MG63 (cell line): ENCODE results near the gene PPP2R2C. TPM values are rescaled to one million over a fixed set of nuclear protein-coding genes. Genes with fewer than 3 reads are reported as not detected.
A peak's percentile ranks its signal among the peaks of the same experiment; 100 is the strongest.

Source experiments
- DNase-seq: peaks from one replicate; pipeline ENCODE4 v3.0.0-alpha.2; 2020
- H3K27me3 ChIP-seq: fragments of 250-450 bp; sonication (Bioruptor Pico); 2 replicates; pipeline ENCODE4 v1.5.1; 2020; ENCODE audit warnings: mild to moderate bottlenecking, moderate library complexity
- H3K36me3 ChIP-seq: fragments of 250-450 bp; sonication (Bioruptor Pico); 2 replicates; pipeline ENCODE4 v1.5.1; 2020; ENCODE audit warnings: mild to moderate bottlenecking, moderate library complexity
- H3K4me3 ChIP-seq: fragments of 250-450 bp; sonication (Bioruptor Pico); 2 replicates; pipeline ENCODE4 v1.5.1; 2020; ENCODE audit warnings: mild to moderate bottlenecking, moderate library complexity
- H3K9me3 ChIP-seq: fragments of 250-450 bp; sonication (Bioruptor Pico); 2 replicates; pipeline ENCODE4 v1.5.1; 2020; ENCODE audit warnings: mild to moderate bottlenecking, moderate library complexity
- total RNA-seq: library from RNA; depleted of rRNA; stranded (reverse); fragments of >200 nt; shearing (Covaris generic); gene quantifications from 2 replicates; pipeline ENCODE4 v1.2.3, GENCODE V29; 2014; ENCODE audit warnings: low replicate concordance

Gene PPP2R2C
- total RNA-seq, 1 experiment from 2014 or later: 3.3 TPM

DNA sequence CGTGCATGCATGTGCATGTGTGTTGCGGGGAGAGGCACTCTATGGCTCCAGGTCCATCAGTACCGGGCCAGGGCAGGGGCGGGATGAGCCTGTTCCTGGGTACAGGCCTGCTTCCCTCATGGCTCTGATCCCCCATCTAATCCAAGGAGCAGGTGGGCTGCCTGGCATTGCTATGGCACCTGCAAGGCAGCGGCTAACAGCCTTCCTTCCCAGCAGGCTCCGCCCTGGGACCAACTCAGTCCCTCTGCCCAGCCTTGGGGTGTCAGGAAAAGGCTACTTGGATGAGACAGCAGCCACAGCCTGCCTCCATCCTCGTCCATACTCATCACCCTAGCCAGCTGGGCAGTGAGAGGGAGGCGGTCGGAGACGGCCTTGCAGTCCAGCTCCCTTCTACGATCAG lies 46.5 kb downstream of the PPP2R2C start:
- no peak for DNase-seq
- Histone ChIP-seq H3K4me3 (no peak overlapping the region), H3K9me3 (no peaks in the 10 kb centered on the region), H3K27me3 (no peaks in the 10 kb centered on the region), H3K36me3 (no peaks in the 10 kb centered on the region)

DNA sequence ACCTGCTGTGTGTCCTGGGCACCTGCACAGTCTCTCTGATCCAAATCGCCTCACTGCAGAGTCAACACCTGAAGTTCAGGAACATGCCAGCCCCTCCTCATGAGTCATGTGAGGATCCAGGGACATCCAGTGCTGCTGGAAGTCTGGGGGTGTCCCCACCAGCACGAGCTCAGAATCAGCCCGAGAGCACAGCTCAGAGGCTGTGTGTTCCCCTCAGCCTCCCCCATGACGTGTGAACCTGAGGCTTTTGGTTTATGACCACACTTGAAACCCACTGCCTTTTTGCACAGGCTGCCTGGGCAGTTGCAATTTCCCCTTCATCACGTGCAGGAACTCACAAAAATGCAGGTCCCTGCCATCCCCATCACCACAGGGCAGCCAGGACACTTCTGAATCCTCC lies 47.1 kb downstream of the PPP2R2C start:
- Histone ChIP-seq H3K4me3 (no peak overlapping the region), H3K36me3 (no peaks in the 10 kb centered on the region), H3K27me3 (no peaks in the 10 kb centered on the region), H3K9me3 (no peaks in the 10 kb centered on the region)
- DNase-seq: no peak

DNA sequence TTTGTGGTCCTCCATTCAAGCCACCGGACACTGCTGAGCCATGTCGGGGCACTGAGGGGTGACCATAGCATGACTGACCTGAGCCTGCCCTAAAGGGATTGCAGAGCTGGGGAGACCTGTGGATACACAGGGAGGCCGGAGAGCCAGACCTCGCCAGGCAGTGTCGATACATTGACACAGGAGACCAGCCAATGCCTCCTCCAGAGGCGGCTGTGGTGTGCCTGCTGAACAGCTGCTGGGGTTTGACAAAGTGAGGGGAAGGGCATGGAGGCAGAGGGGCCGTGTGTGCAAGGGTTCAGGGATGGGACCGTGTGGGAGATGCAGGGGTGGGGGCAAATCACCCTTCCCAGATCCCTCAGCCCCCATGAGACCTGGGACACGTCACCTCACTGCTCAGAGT lies 48.0 kb downstream of the PPP2R2C start:
- no peak overlapping the region for H3K4me3 ChIP-seq
- no peaks in the 10 kb centered on the region for H3K36me3 ChIP-seq
- no peak for DNase-seq
- H3K27me3 ChIP-seq: no peaks in the 10 kb centered on the region
- no peaks in the 10 kb centered on the region for H3K9me3 ChIP-seq

- Histone ChIP-seq H3K4me3 (no peak overlapping the region), H3K36me3 (no peaks in the 10 kb centered on the region), H3K27me3 (no peaks in the 10 kb centered on the region), H3K9me3 (no peaks in the 10 kb centered on the region)
- no peak for DNase-seq
Measured at GRCh38 chr4:6423575-6423974, 48.8 kb downstream of the PPP2R2C start.

DNA sequence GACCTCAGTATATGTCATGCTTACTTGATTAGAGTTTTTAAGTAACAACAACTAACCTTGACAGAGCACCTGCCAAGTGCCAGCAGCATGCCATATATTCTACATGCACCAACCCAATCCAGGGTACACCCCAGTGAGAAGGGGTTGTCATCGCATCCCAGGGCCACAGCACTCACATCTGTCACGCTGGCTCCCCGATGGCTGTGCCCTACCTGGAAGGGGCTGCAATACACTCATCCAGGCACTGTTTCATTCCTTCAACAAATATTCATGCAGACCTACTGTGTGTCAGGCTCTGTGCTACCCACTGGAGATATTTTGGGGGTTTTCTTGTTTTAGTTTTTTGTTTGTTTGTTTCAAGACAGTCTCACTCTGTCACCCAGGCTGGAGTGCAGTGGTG lies 49.5 kb downstream of the PPP2R2C start:
- no peaks in the 10 kb centered on the region for H3K36me3 ChIP-seq
- H3K27me3 ChIP-seq: no peaks in the 10 kb centered on the region
- H3K4me3 ChIP-seq: no peak overlapping the region
- DNase-seq: no peak
- no peaks in the 10 kb centered on the region for H3K9me3 ChIP-seq

- Histone ChIP-seq H3K4me3 (no peak overlapping the region), H3K36me3 (no peaks in the 10 kb centered on the region), H3K27me3 (no peaks in the 10 kb centered on the region), H3K9me3 (no peaks in the 10 kb centered on the region)
- no peak for DNase-seq
Measured at GRCh38 chr4:6422105-6422504, 50.3 kb downstream of the PPP2R2C start.

- no peak for DNase-seq
- Histone ChIP-seq H3K4me3 (no peak overlapping the region), H3K27me3 (no peaks in the 10 kb centered on the region), H3K36me3 (no peaks in the 10 kb centered on the region), H3K9me3 (no peaks in the 10 kb centered on the region)
Measured at GRCh38 chr4:6421397-6421796, 51.0 kb downstream of the PPP2R2C start.

DNA sequence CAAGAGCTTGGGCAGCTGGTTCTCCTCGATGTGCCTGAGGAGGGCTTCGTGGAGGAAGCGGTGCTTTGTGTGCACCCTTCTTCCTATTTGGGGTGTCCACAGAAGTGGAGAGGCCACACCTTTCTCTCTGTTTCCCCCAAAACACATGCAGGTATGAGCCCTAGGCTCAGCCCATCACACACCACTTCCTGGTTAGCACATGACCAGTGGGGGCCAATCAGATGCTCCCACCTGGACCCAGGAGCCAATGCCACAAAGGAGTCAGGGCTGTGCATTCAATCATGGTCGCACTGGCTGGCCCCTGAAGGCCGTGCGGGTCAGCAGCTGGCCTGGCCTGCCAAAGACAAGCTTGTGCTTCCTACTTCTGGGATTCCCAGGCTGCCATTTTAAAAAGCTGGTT lies 51.4 kb downstream of the PPP2R2C start:
- H3K4me3 ChIP-seq: no peak overlapping the region
- DNase-seq: no peak
- H3K27me3 ChIP-seq: no peaks in the 10 kb centered on the region
- H3K36me3 ChIP-seq: no peaks in the 10 kb centered on the region
- no peaks in the 10 kb centered on the region for H3K9me3 ChIP-seq

- Histone ChIP-seq H3K27me3 (no peaks in the 10 kb centered on the region), H3K9me3 (no peaks in the 10 kb centered on the region), H3K4me3 (no peak overlapping the region), H3K36me3 (no peaks in the 10 kb centered on the region)
- no peak for DNase-seq
Measured at GRCh38 chr4:6420036-6420435, 52.4 kb downstream of the PPP2R2C start.

DNA sequence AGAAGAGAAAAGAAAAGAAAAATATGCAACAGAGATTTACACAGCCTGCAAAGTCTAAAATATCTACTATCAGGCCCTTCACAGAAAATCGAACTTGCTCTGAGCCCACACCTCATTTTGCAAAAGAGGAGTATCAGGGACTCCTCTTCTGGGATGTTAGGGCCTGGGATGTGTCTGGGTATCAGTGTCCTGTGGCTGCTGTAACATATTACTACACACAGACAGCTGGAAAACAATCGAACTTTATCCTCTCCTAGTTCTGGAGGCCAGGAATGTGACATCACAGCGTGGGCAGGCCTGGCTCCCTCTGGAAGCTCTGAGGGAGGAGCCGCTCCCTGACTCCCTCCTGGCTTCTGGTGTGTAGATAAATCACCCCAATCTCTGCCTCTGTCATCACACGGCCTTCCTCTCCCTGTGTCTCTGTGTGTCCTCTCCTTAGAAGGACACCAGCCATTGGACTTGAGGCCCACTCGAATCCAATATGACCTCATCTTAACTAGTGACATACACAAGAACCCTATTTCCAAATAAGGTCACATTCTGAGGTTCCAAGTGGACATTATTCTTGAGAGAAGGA lies 52.9 kb downstream of the PPP2R2C start:
- no peaks in the 10 kb centered on the region for H3K36me3 ChIP-seq
- DNase-seq: peak; percentile 10
- no peaks in the 10 kb centered on the region for H3K27me3 ChIP-seq
- H3K9me3 ChIP-seq: no peaks in the 10 kb centered on the region
- no peak overlapping the region for H3K4me3 ChIP-seq

- Histone ChIP-seq H3K9me3 (no peaks in the 10 kb centered on the region), H3K27me3 (no peaks in the 10 kb centered on the region), H3K36me3 (no peaks in the 10 kb centered on the region), H3K4me3 (no peak overlapping the region)
- DNase-seq: no peak
Measured at GRCh38 chr4:6418193-6418755, 54.1 kb downstream of the PPP2R2C start.

- Histone ChIP-seq H3K36me3 (no peaks in the 10 kb centered on the region), H3K4me3 (no peak overlapping the region), H3K9me3 (no peaks in the 10 kb centered on the region), H3K27me3 (no peaks in the 10 kb centered on the region)
- DNase-seq: no peak
Measured at GRCh38 chr4:6417516-6418050, 54.8 kb downstream of the PPP2R2C start.

GRCh38 chr4:6416518-6417286 lies 55.7 kb downstream of the PPP2R2C start:
- DNase-seq: peak; percentile 32
- no peaks in the 10 kb centered on the region for H3K9me3 ChIP-seq
- H3K4me3 ChIP-seq: no peak overlapping the region
- H3K27me3 ChIP-seq: no peaks in the 10 kb centered on the region
- no peaks in the 10 kb centered on the region for H3K36me3 ChIP-seq

DNA sequence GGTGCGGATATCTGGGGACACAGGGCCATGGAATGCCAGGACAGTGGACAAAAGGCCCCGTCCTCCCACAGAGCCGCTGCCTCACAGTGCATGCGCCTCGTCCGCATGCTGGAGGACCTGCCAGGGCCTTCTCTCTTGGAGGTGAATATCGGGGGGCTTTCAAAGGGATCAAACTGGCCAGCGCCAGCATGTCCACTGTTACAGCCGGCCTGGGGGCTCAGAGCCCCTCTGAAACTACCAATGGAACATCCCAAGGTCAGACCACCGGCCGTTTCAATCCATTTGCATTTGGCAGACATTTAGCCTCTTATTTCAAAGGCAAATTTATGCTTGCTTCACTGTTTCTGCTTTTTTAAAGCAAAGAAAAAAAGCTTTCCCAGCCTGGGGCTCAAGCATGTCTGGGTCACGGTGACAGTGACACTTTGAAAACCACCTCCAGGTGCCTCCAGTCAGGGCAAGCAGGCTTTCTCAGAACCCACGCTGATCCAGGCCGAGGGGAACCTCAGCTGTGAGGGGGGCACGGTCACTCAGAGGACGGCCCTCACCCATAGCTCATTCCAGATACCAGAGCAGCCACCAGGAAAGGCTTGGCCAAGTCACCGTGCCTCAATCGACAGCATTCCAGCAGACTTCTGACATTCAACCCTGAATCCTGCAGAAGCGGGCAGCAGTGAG lies 57.2 kb downstream of the PPP2R2C start:
- Histone ChIP-seq H3K4me3 (no peak overlapping the region), H3K27me3 (no peaks in the 10 kb centered on the region), H3K9me3 (no peaks in the 10 kb centered on the region), H3K36me3 (no peaks in the 10 kb centered on the region)
- DNase-seq: no peak

- H3K9me3 ChIP-seq: no peaks in the 10 kb centered on the region
- no peak for DNase-seq
- H3K36me3 ChIP-seq: no peaks in the 10 kb centered on the region
- H3K27me3 ChIP-seq: no peaks in the 10 kb centered on the region
- H3K4me3 ChIP-seq: no peak overlapping the region
Measured at GRCh38 chr4:6414578-6414977, 57.8 kb downstream of the PPP2R2C start.

GRCh38 chr4:6410664-6411063 lies 61.8 kb downstream of the PPP2R2C start:
- no peaks in the 10 kb centered on the region for H3K9me3 ChIP-seq
- H3K36me3 ChIP-seq: no peaks in the 10 kb centered on the region
- no peak overlapping the region for H3K4me3 ChIP-seq
- H3K27me3 ChIP-seq: no peaks in the 10 kb centered on the region
- DNase-seq: no peak

DNA sequence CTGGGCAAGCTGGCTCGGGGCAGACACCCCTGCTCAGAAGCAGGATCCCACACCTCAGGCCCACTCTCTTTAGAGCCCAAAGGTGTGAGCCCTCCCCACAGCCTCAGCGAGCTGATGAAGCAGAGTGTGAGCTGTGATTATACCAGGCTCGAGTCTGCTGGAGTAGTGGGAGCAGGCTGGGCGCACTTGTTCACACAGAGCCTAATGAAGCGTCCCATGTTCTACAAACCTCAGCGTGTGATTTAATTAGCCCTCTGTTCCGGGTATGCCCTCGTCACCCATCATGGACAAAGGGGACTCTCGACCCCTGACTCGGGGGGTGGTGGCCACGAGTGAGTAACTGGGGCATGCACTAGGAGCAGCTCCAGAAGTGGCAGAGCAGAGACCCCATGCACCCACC lies 62.3 kb downstream of the PPP2R2C start:
- DNase-seq: no peak
- H3K4me3 ChIP-seq: no peak overlapping the region
- H3K9me3 ChIP-seq: no peaks in the 10 kb centered on the region
- H3K36me3 ChIP-seq: no peaks in the 10 kb centered on the region
- H3K27me3 ChIP-seq: no peaks in the 10 kb centered on the region
